Hematopoietic multipotent progenitor cell treated with erythropoietin and hydrocortisone succinate and interleukin-3 and kit ligand, for 8 days (in vitro differentiated cells): ENCODE measurements around the gene ZMYND8.
"Not testable (repeated sequence)": the region's sequence is repeated elsewhere in the genome, so short reads cannot be mapped to it uniquely, and the experiment has no call there.

Source experiments
- DNase-seq: peaks from one replicate; pipeline ENCODE4 v3.0.0-alpha.2; 2015

Gene ZMYND8

GRCh38 chr20:47284373-47284772, 72.1 kb downstream of the ZMYND8 start:
- no peak for DNase-seq

- DNase-seq = no peak
Measured at GRCh38 chr20:47283411-47283810, 73.1 kb downstream of the ZMYND8 start.

GRCh38 chr20:47282864-47283263, 73.6 kb downstream of the ZMYND8 start:
- DNase-seq = no peak

GRCh38 chr20:47281376-47281775, 75.1 kb downstream of the ZMYND8 start:
- no peak for DNase-seq

- no peak for DNase-seq
Measured at GRCh38 chr20:47280668-47281067, 75.8 kb downstream of the ZMYND8 start.

- no peak for DNase-seq
Measured at GRCh38 chr20:47280228-47280627, 76.3 kb downstream of the ZMYND8 start.

- DNase-seq = peak; percentile 74
Measured at GRCh38 chr20:47278907-47279348, 77.6 kb downstream of the ZMYND8 start.

GRCh38 chr20:47277535-47277872, 79.0 kb downstream of the ZMYND8 start:
- not testable (repeated sequence) for DNase-seq

GRCh38 chr20:47276851-47277534, 79.5 kb downstream of the ZMYND8 start:
- no peak for DNase-seq

- no peak for DNase-seq
Measured at GRCh38 chr20:47276251-47276650, 80.2 kb downstream of the ZMYND8 start.

GRCh38 chr20:47275548-47275947, 81.0 kb downstream of the ZMYND8 start:
- DNase-seq = no peak

GRCh38 chr20:47274401-47275108, 81.9 kb downstream of the ZMYND8 start:
- peak; percentile 24 for DNase-seq

GRCh38 chr20:47273591-47274235, 82.8 kb downstream of the ZMYND8 start:
- no peak for DNase-seq

- peak; percentile 85 for DNase-seq
Measured at GRCh38 chr20:47272893-47273590, 83.5 kb downstream of the ZMYND8 start.

- no peak for DNase-seq
Measured at GRCh38 chr20:47271046-47271615, 85.4 kb downstream of the ZMYND8 start.

GRCh38 chr20:47269309-47270165, 87.0 kb downstream of the ZMYND8 start:
- no peak for DNase-seq

- DNase-seq = no peak
Measured at GRCh38 chr20:47267621-47268020, 88.9 kb downstream of the ZMYND8 start.

GRCh38 chr20:47266847-47267515, 89.5 kb downstream of the ZMYND8 start:
- no peak for DNase-seq

GRCh38 chr20:47265984-47266383, 90.5 kb downstream of the ZMYND8 start:
- no peak for DNase-seq

GRCh38 chr20:47265214-47265613, 91.3 kb downstream of the ZMYND8 start:
- no peak for DNase-seq

- not testable (repeated sequence) for DNase-seq
Measured at GRCh38 chr20:47264137-47264769, 92.2 kb downstream of the ZMYND8 start.
